ENCODE data around the gene CELSR1.

CELSR1 gene

DNA sequence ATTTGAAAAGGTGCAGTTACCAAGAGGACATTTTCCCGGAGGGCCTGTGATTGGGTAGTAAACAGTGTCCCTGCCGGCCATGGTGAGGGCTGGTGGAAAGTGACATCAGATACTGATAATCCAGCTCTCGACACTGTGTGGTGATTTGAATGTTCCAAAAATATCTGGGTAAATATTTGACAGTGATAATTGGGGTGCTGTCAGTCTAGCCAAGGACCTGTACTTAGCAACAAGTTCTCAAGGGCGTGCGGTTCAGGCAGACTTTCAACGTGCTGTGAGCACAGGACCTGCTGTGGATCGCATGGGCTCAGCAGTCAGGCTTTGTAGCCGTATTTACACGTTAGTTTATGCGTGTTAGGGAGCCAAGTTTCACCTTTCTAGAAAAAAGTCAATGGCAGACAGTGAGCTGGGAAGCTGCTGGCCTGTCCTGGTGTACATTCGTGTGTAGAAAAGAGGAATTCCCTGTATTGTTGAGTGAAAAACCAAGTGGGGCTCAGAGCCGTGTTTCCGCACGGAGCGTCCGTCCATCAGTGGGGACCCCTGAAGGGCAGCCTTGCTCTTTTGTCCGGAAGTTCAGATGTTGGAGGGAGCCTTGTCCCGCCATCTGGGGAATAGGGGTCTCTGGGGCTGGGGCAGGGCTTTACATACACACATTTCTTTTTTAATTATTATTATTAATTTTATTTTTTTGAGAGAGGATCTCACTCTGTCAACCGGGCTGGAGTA lies 190.6 kb downstream of the CELSR1 start:
- no peak for FAIRE-seq

GRCh38 chr22:46340676-46341075 lies 196.7 kb downstream of the CELSR1 start:
- no peak for FAIRE-seq

DNA sequence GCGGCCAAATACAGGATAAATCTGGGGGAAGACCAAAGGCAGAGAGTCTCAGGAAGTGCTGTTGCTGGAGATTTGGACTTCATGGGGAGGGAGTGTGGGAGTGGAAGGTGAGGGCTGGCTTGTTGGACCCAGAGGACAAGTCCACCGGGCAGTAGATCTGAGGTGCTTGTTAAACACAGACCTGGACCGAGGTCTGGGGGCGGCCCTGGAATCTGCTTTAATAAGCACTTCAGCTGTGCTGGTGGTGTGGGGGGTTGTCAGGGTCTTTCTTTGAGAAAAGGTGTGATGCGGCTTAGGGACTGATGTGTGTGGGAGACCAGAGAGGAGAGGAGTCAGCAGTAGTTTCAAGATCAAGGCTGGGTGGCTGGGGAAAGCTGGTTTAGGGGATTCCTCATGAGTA lies 197.5 kb downstream of the CELSR1 start:
- no peak for FAIRE-seq

DNA sequence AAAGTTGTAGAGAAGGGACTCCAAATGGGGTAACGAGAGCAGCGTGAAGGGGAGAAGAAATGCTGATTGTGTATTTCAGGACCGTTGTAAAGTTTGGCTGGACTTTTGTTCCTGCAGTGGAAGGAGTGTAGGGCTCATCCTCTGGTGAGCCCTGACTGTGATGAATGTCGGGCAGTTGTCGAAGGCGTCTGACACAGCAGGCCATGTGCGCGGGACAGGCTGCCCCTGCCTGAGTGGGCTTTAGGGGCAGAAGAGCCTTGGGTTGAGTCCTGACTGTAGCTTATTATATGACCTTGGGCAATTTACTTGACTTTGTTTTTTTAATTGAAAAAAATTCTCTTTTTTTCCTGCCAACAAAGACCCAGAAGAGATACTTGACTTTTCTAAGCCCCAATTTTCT lies 198.8 kb downstream of the CELSR1 start:
- no peak for FAIRE-seq

DNA sequence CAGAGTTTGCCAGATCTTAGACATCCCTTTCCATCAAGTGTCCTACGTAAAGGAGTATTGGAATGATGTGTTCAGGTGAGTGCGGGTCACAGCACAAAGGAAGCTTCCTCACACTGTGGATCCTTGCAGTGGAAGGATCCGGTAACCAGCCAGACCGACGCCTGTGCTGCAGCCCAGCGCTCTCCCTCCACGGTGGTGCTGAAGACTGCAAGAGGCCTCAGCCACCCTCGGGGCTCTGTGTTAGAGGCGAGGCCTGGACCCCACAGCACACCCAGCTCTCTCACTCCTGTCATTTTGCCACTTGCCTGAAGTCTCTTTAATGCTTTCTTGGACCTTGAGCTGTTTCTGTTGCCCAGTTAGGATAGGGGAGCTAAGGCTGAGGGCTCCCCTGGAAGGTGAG lies 199.6 kb downstream of the CELSR1 start:
- FAIRE-seq: no peak

DNA sequence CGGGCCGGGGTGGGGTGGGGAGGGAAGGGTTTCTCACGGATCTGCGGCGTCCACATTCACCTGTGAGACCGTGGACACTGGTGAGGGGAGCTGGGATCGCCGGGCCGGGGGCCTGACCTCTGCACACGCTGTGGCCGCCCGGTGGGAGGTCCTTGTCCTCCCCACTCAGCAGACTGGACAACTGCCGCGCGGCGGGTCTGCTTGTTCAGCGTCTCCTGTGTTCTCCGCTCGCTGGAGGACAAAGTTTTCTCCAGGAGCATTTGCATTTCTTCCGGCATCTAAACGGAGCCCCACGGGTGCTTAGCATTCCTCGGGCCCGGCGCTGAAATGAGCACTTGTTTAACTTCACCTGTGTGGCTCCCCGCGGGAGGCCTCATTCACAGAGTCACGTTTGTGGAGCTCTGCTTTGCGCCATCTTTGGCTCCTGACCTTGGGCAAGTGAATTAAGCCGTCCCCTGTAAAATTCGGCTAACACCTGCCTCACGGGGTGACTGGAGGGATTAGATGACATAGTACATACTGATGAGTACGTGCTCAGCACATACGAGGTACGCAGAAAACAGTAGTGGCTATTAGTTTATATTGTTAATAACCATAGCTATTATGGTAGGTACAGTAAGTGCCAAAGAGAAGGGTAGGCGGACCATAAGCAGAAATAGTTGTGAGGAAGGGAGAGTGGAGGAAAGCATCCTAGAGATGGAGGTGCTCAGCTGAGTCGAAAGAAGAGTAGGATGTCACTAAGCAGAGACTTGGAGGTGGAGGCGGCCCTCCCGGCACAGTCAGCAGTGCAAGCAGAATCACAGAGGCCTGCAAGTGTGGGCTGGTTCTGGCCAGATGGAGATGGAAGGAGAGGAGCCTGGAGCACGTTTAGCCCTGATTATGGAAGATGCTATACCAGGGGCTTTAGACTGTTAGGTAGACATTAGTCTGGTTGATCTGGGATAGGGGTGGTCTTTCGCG lies 201.0 kb downstream of the CELSR1 start:
- FAIRE-seq: no peak

DNA sequence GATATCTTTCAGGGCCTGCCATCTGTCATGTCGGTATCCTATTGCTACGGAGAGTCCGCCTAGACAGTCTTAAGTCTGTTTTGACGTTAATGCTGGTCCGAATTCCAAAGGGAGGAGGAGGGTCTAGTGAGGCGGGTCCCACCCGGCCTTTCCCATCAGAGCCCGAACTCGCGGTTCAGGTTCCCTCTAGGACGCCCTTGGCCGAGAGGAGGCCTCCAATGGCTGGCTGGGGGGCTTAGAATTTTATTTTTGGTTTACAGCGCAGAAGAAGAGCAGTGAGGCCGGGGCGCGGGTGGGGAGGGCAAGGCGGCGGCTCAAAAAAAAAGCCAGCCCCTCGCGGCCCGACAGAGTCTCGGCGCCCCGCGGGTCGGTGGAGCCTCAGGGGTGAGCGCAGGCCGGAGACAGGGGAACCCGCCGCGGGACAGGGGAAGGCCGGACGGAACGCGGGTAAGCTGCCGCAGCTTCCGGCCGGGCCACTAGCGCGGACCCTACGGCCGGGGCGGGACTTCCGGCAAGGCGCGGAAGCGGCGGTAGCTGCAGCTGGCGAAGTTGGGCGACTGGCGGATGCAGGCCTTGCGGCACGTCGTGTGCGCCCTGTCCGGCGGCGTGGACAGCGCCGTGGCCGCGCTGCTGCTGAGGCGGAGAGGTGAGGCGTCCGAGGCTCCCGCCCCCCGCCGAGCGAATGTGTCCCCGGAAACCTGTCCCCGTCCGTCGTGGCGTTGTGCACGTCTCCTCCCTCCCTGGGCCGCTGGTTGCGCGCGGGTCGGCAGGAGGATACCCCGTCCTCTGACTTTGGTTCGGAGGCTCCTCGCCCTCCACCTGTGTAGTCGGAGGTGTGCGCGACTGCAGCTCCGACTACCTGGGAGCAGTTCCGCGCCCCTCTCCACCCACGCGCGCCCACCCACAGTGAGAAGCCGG lies 202.0 kb downstream of the CELSR1 start, which contains the start of gene TRMU:
Gene TRMU (plus strand): TSS at position 514 of the 918 bp plus-strand sequence. CDS start 51 bp downstream, at position 565.
- no peak for FAIRE-seq

DNA sequence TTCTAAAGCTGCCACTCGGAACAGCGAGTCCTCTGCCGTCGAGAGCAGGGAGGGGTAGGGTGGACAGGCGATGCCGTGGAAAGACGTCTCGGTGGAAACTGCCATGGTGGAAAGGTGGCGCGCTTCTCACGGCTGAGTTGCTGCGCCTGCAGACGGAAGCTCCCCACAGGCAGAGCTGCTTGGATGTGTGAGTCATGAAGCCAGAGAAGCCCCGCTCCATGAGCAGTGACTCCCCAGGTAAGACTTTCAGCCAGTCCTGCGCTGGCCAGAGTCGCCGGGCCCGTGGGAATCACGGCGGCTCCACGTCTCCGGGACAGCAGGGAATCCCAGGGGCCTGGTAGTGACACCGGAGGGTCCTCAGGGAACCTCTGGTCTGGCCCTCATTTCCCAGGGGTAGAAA lies 205.9 kb downstream of the CELSR1 start:
- FAIRE-seq: no peak

DNA sequence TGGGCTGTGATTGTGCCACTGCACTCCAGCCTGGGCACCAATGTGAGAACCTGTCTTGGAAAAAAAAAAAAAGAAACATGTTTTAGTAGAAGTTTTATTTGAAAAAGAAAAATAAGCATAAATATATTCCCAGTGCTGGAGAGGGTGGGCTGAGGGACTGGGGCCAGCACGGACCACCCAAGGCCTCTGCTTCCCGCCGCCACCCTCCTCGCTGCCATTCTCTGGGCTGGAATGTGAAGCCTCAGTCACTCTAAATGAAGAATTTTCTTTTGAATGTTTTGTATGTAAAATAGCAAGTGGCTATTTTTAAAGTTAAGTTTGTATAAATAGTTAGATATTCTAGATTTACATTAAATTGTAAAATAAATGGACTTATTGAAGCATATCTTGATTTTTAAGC lies 207.0 kb downstream of the CELSR1 start:
- no peak for FAIRE-seq

GRCh38 chr22:46329616-46330015 lies 207.8 kb downstream of the CELSR1 start:
- no peak for FAIRE-seq

DNA sequence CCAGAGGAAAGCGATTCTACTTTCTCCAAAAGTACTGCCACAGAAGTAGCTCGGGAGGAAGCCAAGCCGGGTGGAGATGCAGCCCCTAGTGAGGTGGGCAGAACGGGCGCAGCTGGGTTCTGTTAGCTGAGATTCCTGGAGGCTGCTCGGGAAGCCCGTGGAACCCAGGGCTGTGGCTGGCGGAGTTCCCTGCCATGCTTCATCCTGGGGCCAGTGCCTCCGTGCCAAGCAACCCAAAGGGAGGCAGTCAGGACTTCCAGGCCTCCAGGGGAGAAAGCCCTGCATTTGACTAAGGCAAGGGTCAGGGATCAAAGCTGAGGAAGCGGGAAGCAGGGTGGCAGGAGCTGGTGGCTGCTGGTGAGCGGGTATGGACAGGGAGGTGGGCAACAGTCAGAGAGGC lies 208.6 kb downstream of the CELSR1 start:
- FAIRE-seq: no peak

DNA sequence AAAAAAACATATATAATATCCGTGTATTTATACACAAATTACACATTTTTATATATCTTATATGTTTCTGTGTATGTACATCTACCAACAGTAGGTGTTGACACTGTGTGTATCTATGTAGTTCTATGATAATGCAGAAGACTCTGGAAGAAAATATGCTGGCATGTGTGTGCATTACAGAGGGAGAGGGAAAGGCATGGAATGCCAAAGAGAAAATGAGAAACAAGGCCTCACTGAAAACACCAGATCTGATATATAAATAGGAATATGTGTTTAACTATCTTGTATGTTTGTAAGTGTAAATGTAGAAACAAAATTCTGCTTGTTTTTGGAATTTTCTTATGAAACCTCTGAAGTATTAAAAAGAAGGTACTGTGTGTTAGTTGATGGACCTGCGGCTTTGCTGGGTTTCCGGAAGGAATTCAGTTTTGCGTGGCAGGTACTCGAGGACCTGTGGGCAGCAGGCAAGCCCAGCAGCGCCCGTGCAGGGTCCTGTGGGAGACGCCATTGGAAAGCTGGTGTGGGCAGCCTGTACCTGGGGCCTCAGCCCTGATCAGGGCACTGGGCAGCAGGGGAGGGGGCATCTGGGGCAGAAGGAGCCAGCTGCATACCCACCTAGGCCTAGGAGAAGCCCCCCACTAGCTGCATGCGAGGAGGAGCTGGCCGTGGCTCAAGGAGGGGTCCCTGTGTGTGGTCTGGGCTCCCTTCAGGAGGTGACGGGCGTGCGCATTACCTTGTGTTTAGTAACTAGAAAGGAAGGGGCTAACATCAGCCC lies 209.5 kb downstream of the CELSR1 start:
- FAIRE-seq: no peak

DNA sequence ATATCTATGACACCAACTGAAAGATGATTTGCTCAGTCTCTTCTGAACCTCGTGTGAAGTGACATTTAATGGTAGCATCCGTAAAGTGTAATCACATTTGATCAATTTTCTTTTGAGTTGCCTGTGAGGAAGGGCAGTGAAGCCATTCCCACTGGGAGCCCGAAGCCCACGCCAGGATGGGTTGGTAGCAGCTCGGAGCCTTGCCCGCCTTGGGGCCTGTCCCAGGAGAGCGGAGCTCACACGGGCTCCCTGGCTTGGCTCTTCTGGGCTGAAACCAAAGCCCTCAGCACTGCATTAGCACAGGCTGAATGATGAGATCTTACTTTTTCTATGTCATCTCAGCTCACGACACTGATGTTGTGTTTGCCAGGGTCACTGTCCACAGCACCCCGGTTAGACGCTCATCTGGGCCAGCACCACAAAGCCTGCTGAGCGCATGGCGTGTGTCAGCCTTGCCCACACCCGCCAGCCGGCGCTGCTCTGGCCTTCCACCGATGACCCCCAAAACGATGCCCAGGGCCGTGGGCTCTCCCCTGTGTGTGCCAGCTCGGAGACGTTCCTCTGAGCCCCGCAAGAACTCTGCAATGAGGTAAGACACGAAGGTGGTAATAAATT lies 211.2 kb downstream of the CELSR1 start:
- no peak for FAIRE-seq

- no peak for FAIRE-seq
Observed at GRCh38 chr22:46323162-46323561, 214.3 kb downstream of the CELSR1 start.

- no peak for FAIRE-seq
Observed at GRCh38 chr22:46322711-46323110, 214.7 kb downstream of the CELSR1 start.

GRCh38 chr22:46320716-46321386 lies 216.6 kb downstream of the CELSR1 start:
- no peak for FAIRE-seq

DNA sequence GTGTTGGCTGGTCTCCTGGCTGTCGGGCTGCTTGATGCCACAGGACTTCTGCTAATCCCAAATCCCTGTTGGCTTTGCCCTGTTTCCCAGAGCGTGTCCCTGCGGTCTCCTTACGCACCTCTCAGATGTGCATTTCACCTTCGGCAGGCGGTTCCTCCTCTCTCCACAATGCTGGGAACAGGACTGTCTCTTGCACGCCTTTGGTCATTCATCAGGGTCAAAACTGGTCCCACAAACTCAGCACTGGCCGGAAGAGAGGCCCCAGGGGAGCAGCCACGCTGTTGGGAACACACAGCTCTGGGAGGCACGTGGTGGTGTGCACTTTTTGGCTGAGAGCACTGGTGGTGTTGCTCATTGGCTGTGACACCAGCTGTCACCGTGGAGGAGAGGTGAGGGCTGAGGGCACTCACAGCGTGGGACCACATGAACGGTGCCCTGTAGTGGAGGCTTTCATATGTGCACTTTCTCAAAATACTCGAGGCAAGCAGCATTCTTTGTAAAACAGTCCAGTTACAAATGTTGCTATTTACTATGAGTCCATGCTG lies 217.2 kb downstream of the CELSR1 start:
- FAIRE-seq: no peak

DNA sequence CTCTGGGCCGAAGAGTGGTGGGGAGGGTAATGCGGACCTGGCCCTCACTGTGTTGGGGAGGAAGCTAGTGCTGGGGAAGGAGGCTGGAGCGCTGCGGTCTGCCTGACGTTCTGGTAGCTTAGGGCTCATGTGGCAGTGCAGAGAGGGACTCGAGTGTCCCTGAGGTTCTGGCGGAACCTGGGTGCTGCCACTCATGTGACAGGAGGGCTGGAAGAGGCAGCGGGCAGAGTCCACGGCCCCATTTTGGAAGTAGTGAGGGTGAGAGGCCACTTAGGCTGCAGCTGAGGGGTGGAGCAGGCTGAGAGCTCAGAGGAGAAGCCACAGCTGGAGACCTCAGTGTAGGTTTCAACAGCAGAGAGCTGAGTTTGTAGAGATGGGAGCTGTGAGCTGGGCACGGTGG lies 218.1 kb downstream of the CELSR1 start:
- FAIRE-seq: no peak

- FAIRE-seq: no peak
Observed at GRCh38 chr22:46318576-46318975, 218.8 kb downstream of the CELSR1 start.

DNA sequence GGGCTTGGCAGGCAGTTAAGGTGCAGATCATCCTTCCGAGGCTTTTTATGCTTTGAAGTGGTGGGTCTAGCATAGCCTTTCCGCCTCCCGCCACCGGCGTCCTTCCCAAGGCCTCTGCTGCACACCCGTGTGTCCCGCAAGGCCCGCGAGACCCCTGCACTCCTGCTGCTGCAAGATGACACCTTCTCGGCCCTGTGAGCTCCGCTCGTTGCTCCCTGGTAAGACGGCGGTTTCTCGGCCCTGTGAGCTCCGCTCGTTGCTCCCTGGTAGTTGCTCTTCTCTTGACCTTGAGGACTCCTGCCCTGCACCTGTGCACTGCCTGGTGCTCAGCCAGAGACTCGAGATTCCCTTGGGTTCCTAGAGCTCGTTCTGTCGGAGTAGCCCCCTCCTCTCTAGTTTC lies 219.8 kb downstream of the CELSR1 start:
- no peak for FAIRE-seq

DNA sequence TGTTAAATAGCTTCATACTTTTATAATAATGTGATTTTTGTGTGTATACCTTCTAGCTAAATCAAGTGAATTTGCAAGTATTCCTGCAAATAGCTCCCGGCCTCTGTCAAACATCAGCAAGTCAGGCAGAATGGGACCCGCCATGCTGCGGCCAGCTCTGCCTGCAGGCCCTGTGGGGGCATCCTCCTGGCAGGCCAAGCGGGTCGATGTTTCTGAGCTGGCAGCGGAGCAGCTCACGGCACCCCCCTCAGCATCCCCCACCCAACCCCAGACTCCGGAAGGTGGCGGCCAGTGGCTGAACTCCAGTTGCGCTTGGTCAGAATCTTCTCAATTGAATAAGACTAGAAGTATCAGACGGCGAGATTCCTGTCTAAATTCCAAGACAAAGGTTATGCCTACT lies 221.4 kb downstream of the CELSR1 start:
- FAIRE-seq: no peak

Data from endometrium (tissue), 2 donors.